ENCODE data around the gene TCF7. TPM values are rescaled to one million over a fixed set of nuclear protein-coding genes. Genes with fewer than 3 reads are reported as not detected.

The TCF7 gene
- total and polyA plus RNA-seq, 2 of the 13 experiments (the other 11 are each of a cell fraction or from before 2014, with no cell fraction given) = 6.3 to 6.8 TPM

DNA sequence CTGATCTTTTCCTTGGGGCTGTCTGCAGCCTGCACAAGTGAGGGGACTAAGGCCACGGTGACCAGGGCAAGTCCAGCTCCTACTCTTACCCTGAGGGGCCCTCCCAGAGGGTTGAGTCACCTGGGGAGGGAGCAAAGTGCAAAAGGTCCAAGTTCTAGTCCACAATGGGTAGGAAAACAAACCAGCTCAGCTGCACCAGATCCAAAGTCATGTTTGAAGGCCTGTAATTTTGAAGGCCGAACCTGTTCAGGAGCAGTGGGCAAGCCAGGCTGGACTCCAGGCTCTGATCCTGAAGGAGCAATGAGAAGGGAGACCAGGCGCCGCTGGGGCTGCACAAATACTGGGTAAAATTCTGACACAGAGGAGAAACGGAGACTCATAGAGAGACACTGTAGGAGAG is 15.8 kb upstream of the TCF7 start (continued):
- TF ChIP-seq, protein P1, sequence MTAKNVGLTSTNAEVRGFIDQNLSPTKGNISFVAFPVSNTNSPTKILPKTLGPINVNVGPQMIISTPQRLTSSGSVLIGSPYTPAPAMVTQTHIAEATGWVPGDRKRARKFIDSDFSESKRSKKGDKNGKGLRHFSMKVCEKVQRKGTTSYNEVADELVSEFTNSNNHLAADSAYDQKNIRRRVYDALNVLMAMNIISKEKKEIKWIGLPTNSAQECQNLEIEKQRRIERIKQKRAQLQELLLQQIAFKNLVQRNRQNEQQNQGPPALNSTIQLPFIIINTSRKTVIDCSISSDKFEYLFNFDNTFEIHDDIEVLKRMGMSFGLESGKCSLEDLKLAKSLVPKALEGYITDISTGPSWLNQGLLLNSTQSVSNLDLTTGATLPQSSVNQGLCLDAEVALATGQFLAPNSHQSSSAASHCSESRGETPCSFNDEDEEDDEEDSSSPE (CRISPR knock-in tag; IDR thresholded peaks at IDR 0.05) = 0 out of 2 replicates have a peak, but pooled peaks have one; percentile 18
- TF ChIP-seq SNAPC2 (CRISPR knock-in tag; IDR thresholded peaks at IDR 0.05) = peak; percentile 74; the same call in 1 of the 2 replicates
- peak; percentile 57; the same call in 1 of the 2 replicates for TF ChIP-seq GZF1 (CRISPR knock-in tag; IDR thresholded peaks at IDR 0.05)
- peak; percentile 48; the same call in 1 of the 2 replicates for TF ChIP-seq ZNF709 (CRISPR knock-in tag; IDR thresholded peaks at IDR 0.05)
- TF ChIP-seq ZMYM2 (CRISPR knock-in tag; IDR thresholded peaks at IDR 0.05) = peak; percentile 99
- TF ChIP-seq, protein P2, sequence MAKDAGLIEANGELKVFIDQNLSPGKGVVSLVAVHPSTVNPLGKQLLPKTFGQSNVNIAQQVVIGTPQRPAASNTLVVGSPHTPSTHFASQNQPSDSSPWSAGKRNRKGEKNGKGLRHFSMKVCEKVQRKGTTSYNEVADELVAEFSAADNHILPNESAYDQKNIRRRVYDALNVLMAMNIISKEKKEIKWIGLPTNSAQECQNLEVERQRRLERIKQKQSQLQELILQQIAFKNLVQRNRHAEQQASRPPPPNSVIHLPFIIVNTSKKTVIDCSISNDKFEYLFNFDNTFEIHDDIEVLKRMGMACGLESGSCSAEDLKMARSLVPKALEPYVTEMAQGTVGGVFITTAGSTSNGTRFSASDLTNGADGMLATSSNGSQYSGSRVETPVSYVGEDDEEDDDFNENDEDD (CRISPR knock-in tag; IDR thresholded peaks at IDR 0.05; ENCODE audit: borderline replicate concordance) = peak; percentile 47; the same call in 1 of the 2 replicates
- peak; percentile 76 for TF ChIP-seq KAT8 (CRISPR knock-in tag; IDR thresholded peaks at IDR 0.05)
- TF ChIP-seq YEATS2 (CRISPR knock-in tag; IDR thresholded peaks at IDR 0.05; ENCODE audit: borderline replicate concordance) = peak; percentile 53; the same call in 1 of the 2 replicates
- TF ChIP-seq TEAD3 (CRISPR knock-in tag; optimal IDR thresholded peaks at IDR 0.05; ENCODE audit: borderline replicate concordance) = peak; percentile 71
- peak; percentile 60; the same call in 1 of the 2 replicates for TF ChIP-seq MIER2 (CRISPR knock-in tag; IDR thresholded peaks at IDR 0.05)
- TF ChIP-seq ZNF563 (CRISPR knock-in tag; IDR thresholded peaks at IDR 0.05) = no peak
- TF ChIP-seq, protein P3, sequence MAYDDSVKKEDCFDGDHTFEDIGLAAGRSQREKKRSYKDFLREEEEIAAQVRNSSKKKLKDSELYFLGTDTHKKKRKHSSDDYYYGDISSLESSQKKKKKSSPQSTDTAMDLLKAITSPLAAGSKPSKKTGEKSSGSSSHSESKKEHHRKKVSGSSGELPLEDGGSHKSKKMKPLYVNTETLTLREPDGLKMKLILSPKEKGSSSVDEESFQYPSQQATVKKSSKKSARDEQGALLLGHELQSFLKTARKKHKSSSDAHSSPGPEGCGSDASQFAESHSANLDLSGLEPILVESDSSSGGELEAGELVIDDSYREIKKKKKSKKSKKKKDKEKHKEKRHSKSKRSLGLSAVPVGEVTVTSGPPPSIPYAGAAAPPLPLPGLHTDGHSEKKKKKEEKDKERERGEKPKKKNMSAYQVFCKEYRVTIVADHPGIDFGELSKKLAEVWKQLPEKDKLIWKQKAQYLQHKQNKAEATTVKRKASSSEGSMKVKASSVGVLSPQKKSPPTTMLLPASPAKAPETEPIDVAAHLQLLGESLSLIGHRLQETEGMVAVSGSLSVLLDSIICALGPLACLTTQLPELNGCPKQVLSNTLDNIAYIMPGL (CRISPR knock-in tag; IDR thresholded peaks at IDR 0.05; ENCODE audit: borderline replicate concordance in 1 of 2, low read depth in 1 of 2) = peak in 1 of 2 experiments; percentile 59; a peak in 2 of 4 replicates
- peak; percentile 93 for TF ChIP-seq SMAD3 (CRISPR knock-in tag; IDR thresholded peaks at IDR 0.05)
- TF ChIP-seq, protein P4, sequence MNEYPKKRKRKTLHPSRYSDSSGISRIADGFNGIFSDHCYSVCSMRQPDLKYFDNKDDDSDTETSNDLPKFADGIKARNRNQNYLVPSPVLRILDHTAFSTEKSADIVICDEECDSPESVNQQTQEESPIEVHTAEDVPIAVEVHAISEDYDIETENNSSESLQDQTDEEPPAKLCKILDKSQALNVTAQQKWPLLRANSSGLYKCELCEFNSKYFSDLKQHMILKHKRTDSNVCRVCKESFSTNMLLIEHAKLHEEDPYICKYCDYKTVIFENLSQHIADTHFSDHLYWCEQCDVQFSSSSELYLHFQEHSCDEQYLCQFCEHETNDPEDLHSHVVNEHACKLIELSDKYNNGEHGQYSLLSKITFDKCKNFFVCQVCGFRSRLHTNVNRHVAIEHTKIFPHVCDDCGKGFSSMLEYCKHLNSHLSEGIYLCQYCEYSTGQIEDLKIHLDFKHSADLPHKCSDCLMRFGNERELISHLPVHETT (CRISPR knock-in tag; conservative IDR thresholded peaks at IDR 0.05) = 0 out of 2 replicates have a peak, but pooled peaks have one; percentile 52
- TF ChIP-seq HIVEP1 (CRISPR knock-in tag; IDR thresholded peaks at IDR 0.05) = peak; percentile 88
- peak; percentile 88; the same call in 1 of the 2 replicates for TF ChIP-seq ZNF792 (CRISPR knock-in tag; IDR thresholded peaks at IDR 0.05)
- 0 out of 2 replicates have a peak, but pooled peaks have one; percentile 28 for TF ChIP-seq HMG20B (CRISPR knock-in tag; conservative IDR thresholded peaks at IDR 0.05)
- TF ChIP-seq ZNF782 (CRISPR knock-in tag; IDR thresholded peaks at IDR 0.05; ENCODE audit: borderline replicate concordance) = no peak
- TF ChIP-seq, protein P5, sequence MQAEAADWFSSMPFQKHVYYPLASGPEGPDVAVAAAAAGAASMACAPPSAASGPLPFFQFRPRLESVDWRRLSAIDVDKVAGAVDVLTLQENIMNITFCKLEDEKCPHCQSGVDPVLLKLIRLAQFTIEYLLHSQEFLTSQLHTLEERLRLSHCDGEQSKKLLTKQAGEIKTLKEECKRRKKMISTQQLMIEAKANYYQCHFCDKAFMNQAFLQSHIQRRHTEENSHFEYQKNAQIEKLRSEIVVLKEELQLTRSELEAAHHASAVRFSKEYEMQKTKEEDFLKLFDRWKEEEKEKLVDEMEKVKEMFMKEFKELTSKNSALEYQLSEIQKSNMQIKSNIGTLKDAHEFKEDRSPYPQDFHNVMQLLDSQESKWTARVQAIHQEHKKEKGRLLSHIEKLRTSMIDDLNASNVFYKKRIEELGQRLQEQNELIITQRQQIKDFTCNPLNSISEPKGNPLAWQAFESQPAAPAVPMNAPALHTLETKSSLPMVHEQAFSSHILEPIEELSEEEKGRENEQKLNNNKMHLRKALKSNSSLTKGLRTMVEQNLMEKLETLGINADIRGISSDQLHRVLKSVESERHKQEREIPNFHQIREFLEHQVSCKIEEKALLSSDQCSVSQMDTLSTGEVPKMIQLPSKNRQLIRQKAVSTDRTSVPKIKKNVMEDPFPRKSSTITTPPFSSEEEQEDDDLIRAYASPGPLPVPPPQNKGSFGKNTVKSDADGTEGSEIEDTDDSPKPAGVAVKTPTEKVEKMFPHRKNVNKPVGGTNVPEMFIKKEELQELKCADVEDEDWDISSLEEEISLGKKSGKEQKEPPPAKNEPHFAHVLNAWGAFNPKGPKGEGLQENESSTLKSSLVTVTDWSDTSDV (CRISPR knock-in tag; IDR thresholded peaks at IDR 0.05) = no peak
- TF ChIP-seq JDP2 (CRISPR knock-in tag; IDR thresholded peaks at IDR 0.05; ENCODE audit: borderline replicate concordance) = no peak

Measured in HepG2 (cell line).